ENCODE measurements around the gene RUBCN.

The RUBCN gene

GRCh38 chr3:197709135-197709534 is 27.6 kb downstream of the RUBCN start:
- no peak overlapping the region for H3K4me3 ChIP-seq (replicated peaks; ENCODE audit: low read depth, low read length)
- no peaks in the 10 kb centered on the region for H3K27me3 ChIP-seq (replicated peaks; ENCODE audit: control insufficient read depth, insufficient read depth, low read length)
- peak; percentile 56 for DNase-seq (ENCODE audit: extremely low read depth, insufficient read length)
- no peak for TF ChIP-seq CTCF (IDR thresholded peaks at IDR 0.05; ENCODE audit: insufficient read depth, low read length, poor library complexity, severe bottlenecking)
- peaks cover 7% of the 10 kb centered on the region for H3K36me3 ChIP-seq (ENCODE audit: control insufficient read depth, insufficient read depth, low read length)

- Histone ChIP-seq H3K4me3 (replicated peaks; ENCODE audit: low read depth, low read length) (no peak overlapping the region), H3K27me3 (replicated peaks; ENCODE audit: control insufficient read depth, insufficient read depth, low read length) (no peaks in the 10 kb centered on the region), H3K36me3 (ENCODE audit: control insufficient read depth, insufficient read depth, low read length) (peaks cover 19% of the 10 kb centered on the region)
- no peak for DNase-seq (ENCODE audit: extremely low read depth, insufficient read length)
- no peak for TF ChIP-seq CTCF (IDR thresholded peaks at IDR 0.05; ENCODE audit: insufficient read depth, low read length, poor library complexity, severe bottlenecking)
Measured at GRCh38 chr3:197706658-197707057, 30.0 kb downstream of the RUBCN start.

- no peaks in the 10 kb centered on the region for H3K27me3 ChIP-seq (replicated peaks; ENCODE audit: control insufficient read depth, insufficient read depth, low read length)
- TF ChIP-seq CTCF (IDR thresholded peaks at IDR 0.05; ENCODE audit: insufficient read depth, low read length, poor library complexity, severe bottlenecking) = no peak
- no peak for DNase-seq (ENCODE audit: extremely low read depth, insufficient read length)
- peaks cover 45% of the 10 kb centered on the region for H3K36me3 ChIP-seq (ENCODE audit: control insufficient read depth, insufficient read depth, low read length)
- H3K4me3 ChIP-seq (replicated peaks; ENCODE audit: low read depth, low read length) = no peak overlapping the region
Measured at GRCh38 chr3:197701841-197702240, 34.9 kb downstream of the RUBCN start.

GRCh38 chr3:197700095-197700494 is 36.6 kb downstream of the RUBCN start:
- H3K4me3 ChIP-seq (replicated peaks; ENCODE audit: low read depth, low read length) = no peak overlapping the region
- H3K36me3 ChIP-seq (ENCODE audit: control insufficient read depth, insufficient read depth, low read length) = peaks cover 54% of the 10 kb centered on the region
- H3K27me3 ChIP-seq (replicated peaks; ENCODE audit: control insufficient read depth, insufficient read depth, low read length) = no peaks in the 10 kb centered on the region
- no peak for TF ChIP-seq CTCF (IDR thresholded peaks at IDR 0.05; ENCODE audit: insufficient read depth, low read length, poor library complexity, severe bottlenecking)
- DNase-seq (ENCODE audit: extremely low read depth, insufficient read length) = no peak

- Histone ChIP-seq H3K36me3 (ENCODE audit: control insufficient read depth, insufficient read depth, low read length) (peaks cover 47% of the 10 kb centered on the region), H3K27me3 (replicated peaks; ENCODE audit: control insufficient read depth, insufficient read depth, low read length) (no peaks in the 10 kb centered on the region), H3K4me3 (replicated peaks; ENCODE audit: low read depth, low read length) (no peak overlapping the region)
- no peak for TF ChIP-seq CTCF (IDR thresholded peaks at IDR 0.05; ENCODE audit: insufficient read depth, low read length, poor library complexity, severe bottlenecking)
- no peak for DNase-seq (ENCODE audit: extremely low read depth, insufficient read length)
Measured at GRCh38 chr3:197697355-197697754, 39.3 kb downstream of the RUBCN start.

GRCh38 chr3:197694251-197694650 is 42.5 kb downstream of the RUBCN start:
- Histone ChIP-seq H3K36me3 (ENCODE audit: control insufficient read depth, insufficient read depth, low read length) (peaks cover 42% of the 10 kb centered on the region), H3K4me3 (replicated peaks; ENCODE audit: low read depth, low read length) (no peak overlapping the region), H3K27me3 (replicated peaks; ENCODE audit: control insufficient read depth, insufficient read depth, low read length) (no peaks in the 10 kb centered on the region)
- TF ChIP-seq CTCF (IDR thresholded peaks at IDR 0.05; ENCODE audit: insufficient read depth, low read length, poor library complexity, severe bottlenecking) = no peak
- no peak for DNase-seq (ENCODE audit: extremely low read depth, insufficient read length)
